Endothelial cell of umbilical vein (primary cell): ENCODE results near the gene GSTK1. TPM values are rescaled to one million over a fixed set of nuclear protein-coding genes. Genes with fewer than 3 reads are reported as not detected.

Source experiments
- BruUV-seq: library from RNA; stranded (reverse); fragments of 400-500 nt; replicated peaks from 2 replicates; lab custom pipeline; 2021; lab: Mats Ljungman, UMichigan
- CTCF ChIA-PET: fragments of 300-600, 350-600 bp; sonication (Branson Sonifier 250); formaldehyde crosslinking; loops from one replicate; lab custom pipeline; 2021; ENCODE audit warnings: antibody characterized with exemption, inconsistent platforms; lab: Charles Lee
- POLR2A ChIA-PET: fragments of 300-600, 350-600 bp; sonication (Branson Sonifier 250); formaldehyde crosslinking; loops from one replicate; lab custom pipeline; 2021; ENCODE audit warnings: antibody characterized with exemption, inconsistent platforms; lab: Charles Lee
- DNase-seq: peaks from one replicate; pipeline ENCODE4 v3.0.0-alpha.2; 2011; ENCODE audit warnings: low read depth, low spot score
- FAIRE-seq: peaks from 2 replicates; lab custom pipeline; 2011; peaks lifted over from hg19 to GRCh38; lab: Jason Lieb, UNC
- H2AFZ ChIP-seq: 2 replicates; pipeline ENCODE4 v1.6.0; 2012; ENCODE audit warnings: low read depth, low read length, control low read depth, inconsistent platforms
- H3K27ac ChIP-seq: 2 replicates; pipeline ENCODE4 v1.5.1; 2011; ENCODE audit warnings: low read depth, mild to moderate bottlenecking, control low read depth, low read length, moderate library complexity; ENCODE audit not compliant: insufficient read depth
- H3K27me3 ChIP-seq, 2 experiments: 2 replicates each; pipeline versions ENCODE4 v1.6.0 to v1.6.1; 2011; ENCODE audit warnings: low read length in 2 of 2, mixed read lengths in 1 of 2; ENCODE audit not compliant: control insufficient read depth in 2 of 2, insufficient read depth in 2 of 2
- H3K36me3 ChIP-seq, 2 experiments: 2 replicates in 1 of 2; 3 replicates in 1 of 2; pipeline ENCODE4 v1.5.1; 2011; ENCODE audit warnings: low read length in 2 of 2, mild to moderate bottlenecking in 1 of 2, moderate library complexity in 1 of 2; ENCODE audit not compliant: control insufficient read depth in 2 of 2, insufficient read depth in 2 of 2; ENCODE audit errors: extremely low read depth in 1 of 2
- H3K4me1 ChIP-seq: 3 replicates; pipeline ENCODE4 v1.5.1; 2011; ENCODE audit warnings: mild to moderate bottlenecking, low read length; ENCODE audit not compliant: control insufficient read depth, insufficient read depth; ENCODE audit errors: extremely low read depth
- H3K4me2 ChIP-seq: 2 replicates; pipeline ENCODE4 v1.6.1; 2011; ENCODE audit warnings: low read length, control low read depth, mixed read lengths; ENCODE audit not compliant: insufficient read depth
- H3K4me3 ChIP-seq, 3 experiments: fragments of 200-600 bp in 1 of 3; sonication (generic), shearing (Covaris generic) in 1 of 3; replicated peaks in 1 of 3; 2 replicates each; pipeline ENCODE4 v1.5.1; 2011 to 2016; ENCODE audit warnings: control low read depth in 3 of 3, low read length in 3 of 3, mild to moderate bottlenecking in 2 of 3, inconsistent platforms in 1 of 3, low read depth in 1 of 3, moderate library complexity in 1 of 3; ENCODE audit not compliant: insufficient read depth in 1 of 3
- H3K79me2 ChIP-seq: 2 replicates; pipeline ENCODE4 v1.6.0; 2012; ENCODE audit warnings: low read length, inconsistent platforms; ENCODE audit not compliant: control insufficient read depth, insufficient read depth
- H3K9ac ChIP-seq: replicated peaks from 2 replicates; pipeline ENCODE3; 2011; ENCODE audit warnings: low read length, control low read depth; ENCODE audit not compliant: insufficient read depth; ENCODE audit errors: extremely low read depth
- H3K9me1 ChIP-seq: replicated peaks from 3 replicates; pipeline ENCODE4 v1.6.0; 2011; ENCODE audit warnings: mild to moderate bottlenecking, low read length; ENCODE audit not compliant: control insufficient read depth, insufficient read depth; ENCODE audit errors: extremely low read depth
- H3K9me3 ChIP-seq: replicated peaks from 2 replicates; pipeline ENCODE4 v1.5.1; 2012; ENCODE audit warnings: low read length, inconsistent platforms; ENCODE audit not compliant: control insufficient read depth, insufficient read depth
- H4K20me1 ChIP-seq: replicated peaks from 2 replicates; pipeline ENCODE3; 2011; ENCODE audit warnings: mild to moderate bottlenecking, low read length; ENCODE audit not compliant: control insufficient read depth, insufficient read depth; ENCODE audit errors: extremely low read depth
- EZH2 ChIP-seq: IDR thresholded peaks from 2 replicates; pipeline ENCODE4 v1.6.1; 2012; ENCODE audit warnings: borderline replicate concordance, low read depth, mild to moderate bottlenecking, moderate library complexity, low read length, inconsistent platforms; ENCODE audit not compliant: severe bottlenecking
- FOS ChIP-seq: IDR thresholded peaks from 2 replicates; pipeline ENCODE4 v1.6.1; 2011; ENCODE audit warnings: mild to moderate bottlenecking, low read length, moderate library complexity, borderline replicate concordance; ENCODE audit not compliant: insufficient read depth
- GATA2 ChIP-seq: IDR thresholded peaks from 2 replicates; pipeline ENCODE4 v1.7.0; 2011; ENCODE audit warnings: low read depth, mild to moderate bottlenecking, moderate library complexity, mixed read lengths, low read length; ENCODE audit not compliant: insufficient read length, insufficient read depth
- MYC ChIP-seq: IDR thresholded peaks from one replicate; pipeline ENCODE4 v1.6.1; 2011; ENCODE audit warnings: mild to moderate bottlenecking, low read depth, low read length
- POLR2AphosphoS5 ChIP-seq: IDR thresholded peaks from 2 replicates; pipeline ENCODE4 v1.6.1; 2012; ENCODE audit warnings: low read depth, mild to moderate bottlenecking, control low read depth, low read length, moderate library complexity; ENCODE audit not compliant: insufficient read depth
- dilution Hi-C: fragments of 300-500 bp; cut with MboI; formaldehyde crosslinking; loops from one replicate; pipeline ENCODE4 v1.15.0; 2019; ENCODE audit warnings: low sequenced_read_pairs; ENCODE audit not compliant: extremely low pct_ligation_motif_present
- intact Hi-C: fragments of 100-400 bp; cut with micrococcal nuclease; formaldehyde crosslinking; loops from one replicate; pipeline ENCODE4 v1.10.0; 2022
- polyA plus RNA-seq, 4 experiments: library from polyadenylated mRNA; depleted of rRNA in 3 of 4; stranded (reverse) in 3 of 4; unstranded in 1 of 4; fragments of >200 nt; gene quantifications; 2 replicates each; pipeline versions ENCODE4 v1.2.1 to v1.2.3, GENCODE V29; 2011 to 2012; ENCODE audit warnings: missing spikeins in 1 of 4
- total RNA-seq: library from RNA; stranded (reverse); gene quantifications from 2 replicates; pipeline ENCODE4 v1.2.3, GENCODE V29; 2021
- TF ChIP-seq, protein P1 (sequence below), 2 donors: IDR thresholded peaks; 1 replicate in 1 of 2; 2 replicates in 1 of 2; pipeline ENCODE4 v1.5.1; 2011; ENCODE audit warnings: low read length in 2 of 2, mild to moderate bottlenecking in 2 of 2, moderate library complexity in 2 of 2, control low read depth in 1 of 2, inconsistent platforms in 1 of 2, low read depth in 1 of 2; ENCODE audit not compliant: insufficient read depth in 1 of 2; ENCODE audit errors: extremely low read depth in 1 of 2
- TF ChIP-seq, protein P2 (sequence below): IDR thresholded peaks from 2 replicates; pipeline ENCODE4 v1.6.1; 2011; ENCODE audit not compliant: insufficient read depth, insufficient read length

The GSTK1 gene
- total and polyA plus RNA-seq, 2 donors (not counting 3 experiments of a cell fraction or from before 2014, with no cell fraction given) = 119 to 132 TPM

DNA sequence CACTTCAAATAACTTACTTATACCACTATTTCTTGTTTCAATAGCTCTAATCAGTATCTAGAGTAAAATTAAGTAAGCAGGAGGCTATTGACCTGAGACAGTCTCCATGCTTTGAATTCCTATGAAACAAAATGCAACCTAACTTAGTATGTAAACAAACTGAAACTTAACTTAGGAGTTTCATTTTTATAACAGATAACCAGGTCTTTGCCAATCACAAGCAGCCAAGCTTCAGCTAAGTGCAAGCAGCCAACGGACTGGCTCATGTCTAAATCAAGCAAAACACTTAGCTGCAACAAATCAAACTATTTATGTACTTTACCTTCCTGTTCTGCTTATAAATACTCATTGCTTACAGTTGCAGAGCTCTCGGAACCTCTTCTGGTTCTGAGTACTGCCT, 4.4 kb upstream of the GSTK1 start:
- no peak overlapping the region for H3K9ac ChIP-seq
- intact Hi-C loops = no loop called here
- DNase-seq (no peak), FAIRE-seq (no peak)
- H3K9me1 ChIP-seq = no peaks in the 10 kb centered on the region
- H3K4me2 ChIP-seq = no peak overlapping the region
- POLR2A ChIA-PET = no interaction called here
- H3K79me2 ChIP-seq = peaks cover 1% of the 10 kb centered on the region
- no TSS peak for BruUV-seq
- dilution Hi-C loops = no loop called here
- peaks cover 2% of the 10 kb centered on the region for H3K4me1 ChIP-seq
- CTCF ChIA-PET = interaction anchor here (1.2 to 1.9 kb wide), 3 partner anchors 29 to 44 kb away, joined by 3 to 5 read pairs (median 4); partner anchors contain the start of gene CASP2
- no peak overlapping the region for H3K4me3 ChIP-seq
- H3K27me3 ChIP-seq = no peaks in the 10 kb centered on the region
- no peak for TF ChIP-seq GATA2
- TF ChIP-seq, protein P1, sequence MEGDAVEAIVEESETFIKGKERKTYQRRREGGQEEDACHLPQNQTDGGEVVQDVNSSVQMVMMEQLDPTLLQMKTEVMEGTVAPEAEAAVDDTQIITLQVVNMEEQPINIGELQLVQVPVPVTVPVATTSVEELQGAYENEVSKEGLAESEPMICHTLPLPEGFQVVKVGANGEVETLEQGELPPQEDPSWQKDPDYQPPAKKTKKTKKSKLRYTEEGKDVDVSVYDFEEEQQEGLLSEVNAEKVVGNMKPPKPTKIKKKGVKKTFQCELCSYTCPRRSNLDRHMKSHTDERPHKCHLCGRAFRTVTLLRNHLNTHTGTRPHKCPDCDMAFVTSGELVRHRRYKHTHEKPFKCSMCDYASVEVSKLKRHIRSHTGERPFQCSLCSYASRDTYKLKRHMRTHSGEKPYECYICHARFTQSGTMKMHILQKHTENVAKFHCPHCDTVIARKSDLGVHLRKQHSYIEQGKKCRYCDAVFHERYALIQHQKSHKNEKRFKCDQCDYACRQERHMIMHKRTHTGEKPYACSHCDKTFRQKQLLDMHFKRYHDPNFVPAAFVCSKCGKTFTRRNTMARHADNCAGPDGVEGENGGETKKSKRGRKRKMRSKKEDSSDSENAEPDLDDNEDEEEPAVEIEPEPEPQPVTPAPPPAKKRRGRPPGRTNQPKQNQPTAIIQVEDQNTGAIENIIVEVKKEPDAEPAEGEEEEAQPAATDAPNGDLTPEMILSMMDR (IDR thresholded peaks at IDR 0.05; ENCODE audit: extremely low read depth in 1 of 2, insufficient read depth in 1 of 2, low read depth in 1 of 2, low read length in 2 of 2) = no peak
- TF ChIP-seq, protein P2, sequence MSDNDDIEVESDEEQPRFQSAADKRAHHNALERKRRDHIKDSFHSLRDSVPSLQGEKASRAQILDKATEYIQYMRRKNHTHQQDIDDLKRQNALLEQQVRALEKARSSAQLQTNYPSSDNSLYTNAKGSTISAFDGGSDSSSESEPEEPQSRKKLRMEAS = no peak
- TF ChIP-seq EZH2 = no peak
- TF ChIP-seq MYC = no peak
- TF ChIP-seq FOS = no peak
- no peak for TF ChIP-seq POLR2AphosphoS5
- H4K20me1 ChIP-seq = no peaks in the 10 kb centered on the region
- no peaks in the 10 kb centered on the region for H3K36me3 ChIP-seq
- H2AFZ ChIP-seq = no peak overlapping the region
- no peak overlapping the region for H3K27ac ChIP-seq
- H3K9me3 ChIP-seq = no peaks in the 10 kb centered on the region
